HL-60 (cell line): ENCODE results near the gene KLHL26.

ENCODE experiments used
- DNase-seq, 2 experiments: peaks; one replicate each; pipeline ENCODE4 v3.0.0-alpha.2; 2010 to 2020; ENCODE audit warnings: low read depth in 1 of 2, low spot score in 1 of 2
- H3K27ac ChIP-seq: fragments of 250-450 bp; sonication (Bioruptor Pico); replicated peaks from 2 replicates; pipeline ENCODE4 v1.5.1; 2020; ENCODE audit warnings: mild to moderate bottlenecking, moderate library complexity
- H3K27me3 ChIP-seq: fragments of 250-450 bp; sonication (Bioruptor Pico); 2 replicates; pipeline ENCODE4 v1.5.1; 2021; ENCODE audit warnings: mild to moderate bottlenecking, moderate library complexity; ENCODE audit not compliant: insufficient read depth, poor library complexity, severe bottlenecking
- H3K4me3 ChIP-seq: replicated peaks from 2 replicates; pipeline ENCODE4 v1.5.1; 2011; ENCODE audit warnings: mild to moderate bottlenecking, control low read depth, low read length; ENCODE audit not compliant: insufficient read depth
- CTCF ChIP-seq: IDR thresholded peaks from one replicate; pipeline ENCODE4 v1.5.1; 2011; ENCODE audit warnings: low read length, control low read depth, inconsistent platforms; ENCODE audit not compliant: insufficient read depth
- GABPA ChIP-seq: IDR thresholded peaks from 2 replicates; pipeline ENCODE4 v1.6.1; 2012; ENCODE audit warnings: low read depth
- POLR2AphosphoS5 ChIP-seq: IDR thresholded peaks from 2 replicates; pipeline ENCODE4 v1.6.1; 2012; ENCODE audit warnings: low read depth
- REST ChIP-seq: IDR thresholded peaks from 2 replicates; pipeline ENCODE4 v1.6.1; 2012; ENCODE audit warnings: low read depth; ENCODE audit not compliant: insufficient replicate concordance
- SPI1 ChIP-seq: IDR thresholded peaks from 2 replicates; pipeline ENCODE4 v1.6.1; 2012; ENCODE audit warnings: low read depth, mild to moderate bottlenecking, borderline replicate concordance

KLHL26 gene

GRCh38 chr19:18616023-18616422, 20.8 kb upstream of the KLHL26 start:
- Histone ChIP-seq H3K27ac (no peak overlapping the region), H3K27me3 (peaks cover 42% of the 10 kb centered on the region), H3K4me3 (no peak overlapping the region)
- no peak for DNase-seq
- TF ChIP-seq POLR2AphosphoS5, result no peak
- no peak for TF ChIP-seq SPI1
- no peak for TF ChIP-seq REST
- no peak for TF ChIP-seq GABPA

- no peak for DNase-seq
- Histone ChIP-seq H3K27ac (no peak overlapping the region), H3K27me3 (peaks cover 28% of the 10 kb centered on the region), H3K4me3 (no peak overlapping the region)
- TF ChIP-seq REST (no peak), CTCF (no peak), GABPA (no peak), POLR2AphosphoS5 (no peak), SPI1 (no peak)
These were observed 19.3 kb upstream of the KLHL26 start for GRCh38 chr19:18617562-18617961.

GRCh38 chr19:18618236-18618635, 18.6 kb upstream of the KLHL26 start:
- Histone ChIP-seq H3K4me3 (no peak overlapping the region), H3K27ac (no peak overlapping the region), H3K27me3 (peaks cover 24% of the 10 kb centered on the region)
- no peak for DNase-seq
- TF ChIP-seq REST (no peak), GABPA (no peak), CTCF (no peak), SPI1 (no peak), POLR2AphosphoS5 (no peak)
